ENCODE data around the gene PID1. TPM values are rescaled to one million over a fixed set of nuclear protein-coding genes. Genes with fewer than 3 reads are reported as not detected.

PID1 gene
- total and polyA plus RNA-seq, 2 donors (not counting 1 experiment from before 2014, with no cell fraction given): 0.10 TPM; not detected in 1

- no peaks in the 10 kb centered on the region for H3K4me1 Mint-ChIP-seq
Observed at GRCh38 chr2:229173825-229174359, 97.2 kb downstream of the PID1 start.

GRCh38 chr2:229170916-229171315 is 100.2 kb downstream of the PID1 start:
- H2AFZ ChIP-seq (ENCODE audit: insufficient read depth, low read depth, low read length, poor library complexity, severe bottlenecking): no peak overlapping the region
- WGBS (ENCODE audit: insufficient coverage): no CpG with 5 or more reads among the region's 3 CpGs
- H3K9ac ChIP-seq (ENCODE audit: low read length): no peak overlapping the region
- Mint-ChIP-seq H3K4me3 (no peak overlapping the region), H3K9me3 (ENCODE audit: insufficient read depth) (peaks cover 8% of the 10 kb centered on the region), H3K27me3 (no peaks in the 10 kb centered on the region), H3K4me1 (no peaks in the 10 kb centered on the region), H3K27ac (no peak overlapping the region)
- H3K27ac ChIP-seq (ENCODE audit: low read length in 2 of 2): no peak overlapping the region
- DNase-seq (no peak), ATAC-seq (ENCODE audit: low read depth) (no peak)
- H3K79me2 ChIP-seq (ENCODE audit: control insufficient read depth, insufficient read depth, low read length): no peaks in the 10 kb centered on the region
- no peak overlapping the region for H3K4me2 ChIP-seq (replicated peaks; ENCODE audit: low read depth, low read length, poor library complexity, severe bottlenecking)
- H4K20me1 ChIP-seq (ENCODE audit: control insufficient read depth, insufficient read depth, low read length, poor library complexity, severe bottlenecking): no peaks in the 10 kb centered on the region
- TF ChIP-seq EZH2 (IDR thresholded peaks at IDR 0.05; ENCODE audit: borderline replicate concordance, insufficient read depth, low read depth, low read length, poor library complexity, severe bottlenecking) (no peak), CTCF (IDR thresholded peaks at IDR 0.05) (no peak)
- ChIA-PET CTCF (no interaction called here), POLR2A (no interaction called here)
- no peak overlapping the region for H3K4me3 ChIP-seq (ENCODE audit: control extremely low read depth in 1 of 5, extremely low read depth in 1 of 5, insufficient read depth in 1 of 5, low read depth in 2 of 5, low read length in 4 of 5)
- no peaks in the 10 kb centered on the region for H3K9me3 ChIP-seq (ENCODE audit: control extremely low read depth in 1 of 3, control insufficient read depth in 2 of 3, insufficient read depth in 1 of 3, low read length in 2 of 3)
- no peaks in the 10 kb centered on the region for H3K4me1 ChIP-seq (ENCODE audit: control insufficient read depth in 2 of 2, insufficient read depth in 2 of 2, low read length in 2 of 2)
- no peaks in the 10 kb centered on the region for H3K27me3 ChIP-seq (replicated peaks in 1 of 4; ENCODE audit: control extremely low read depth in 1 of 4, control insufficient read depth in 3 of 4, insufficient read depth in 4 of 4, low read length in 3 of 4)
- H3K36me3 ChIP-seq (replicated peaks in 1 of 2; ENCODE audit: control extremely low read depth in 1 of 2, control insufficient read depth in 1 of 2, extremely low read depth in 1 of 2, insufficient read depth in 2 of 2, low read length in 1 of 2): no peaks in the 10 kb centered on the region
- intact Hi-C loops (cut with micrococcal nuclease): no loop called here

More at GRCh38 chr2:229173825-229174359, 97.2 kb downstream of the PID1 start:
- no peaks in the 10 kb centered on the region for H3K4me1 ChIP-seq (ENCODE audit: control insufficient read depth in 2 of 2, insufficient read depth in 2 of 2, low read length in 2 of 2)
- TF ChIP-seq CTCF (IDR thresholded peaks at IDR 0.05) (no peak), EZH2 (IDR thresholded peaks at IDR 0.05; ENCODE audit: borderline replicate concordance, insufficient read depth, low read depth, low read length, poor library complexity, severe bottlenecking) (no peak)
- Mint-ChIP-seq H3K9me3 (ENCODE audit: insufficient read depth) (peaks cover 8% of the 10 kb centered on the region), H3K27ac (no peak overlapping the region), H3K4me3 (no peak overlapping the region), H3K27me3 (no peaks in the 10 kb centered on the region)
- H3K9ac ChIP-seq (ENCODE audit: low read length): no peak overlapping the region
- H3K9me3 ChIP-seq (ENCODE audit: control extremely low read depth in 1 of 3, control insufficient read depth in 2 of 3, insufficient read depth in 1 of 3, low read length in 2 of 3): no peaks in the 10 kb centered on the region
- no peak overlapping the region for H3K27ac ChIP-seq (ENCODE audit: low read length in 2 of 2)
- H3K27me3 ChIP-seq (replicated peaks in 1 of 4; ENCODE audit: control extremely low read depth in 1 of 4, control insufficient read depth in 3 of 4, insufficient read depth in 4 of 4, low read length in 3 of 4): no peaks in the 10 kb centered on the region
- no peak overlapping the region for H3K4me2 ChIP-seq (replicated peaks; ENCODE audit: low read depth, low read length, poor library complexity, severe bottlenecking)
- H3K4me3 ChIP-seq (ENCODE audit: control extremely low read depth in 1 of 5, extremely low read depth in 1 of 5, insufficient read depth in 1 of 5, low read depth in 2 of 5, low read length in 4 of 5): no peak overlapping the region
- no CpG with 5 or more reads among the region's 3 CpGs for WGBS (ENCODE audit: insufficient coverage)
- DNase-seq (no peak), ATAC-seq (ENCODE audit: low read depth) (no peak)
- intact Hi-C loops (cut with micrococcal nuclease): no loop called here
- ChIA-PET POLR2A (no interaction called here), CTCF (no interaction called here)
- no peaks in the 10 kb centered on the region for H3K36me3 ChIP-seq (replicated peaks in 1 of 2; ENCODE audit: control extremely low read depth in 1 of 2, control insufficient read depth in 1 of 2, extremely low read depth in 1 of 2, insufficient read depth in 2 of 2, low read length in 1 of 2)
- H4K20me1 ChIP-seq (ENCODE audit: control insufficient read depth, insufficient read depth, low read length, poor library complexity, severe bottlenecking): no peaks in the 10 kb centered on the region
- H3K79me2 ChIP-seq (ENCODE audit: control insufficient read depth, insufficient read depth, low read length): no peaks in the 10 kb centered on the region
- no peak overlapping the region for H2AFZ ChIP-seq (ENCODE audit: insufficient read depth, low read depth, low read length, poor library complexity, severe bottlenecking)
